Measurements from ENCODE around the gene TRMT1L. TPM values are rescaled to one million over a fixed set of nuclear protein-coding genes. Genes with fewer than 3 reads are reported as not detected.
A peak's percentile ranks its signal among the peaks of the same experiment; 100 is the strongest.

The TRMT1L gene
- total RNA-seq (12.8 and 16.1 TPM in 2 replicates), polyA plus RNA-seq (7.4 and 7.9 TPM in 2 replicates), polyA minus RNA-seq (39.1 and 40.5 TPM in 2 replicates), Bru-seq, nascent RNA (percentile 61 among the genes with signal in this experiment), BruChase-seq, experiment 1, labeled RNA remaining after a 6-hour chase (percentile 60 among the genes with signal in this experiment), BruChase-seq, experiment 2, labeled RNA remaining after a 2-hour chase (percentile 65 among the genes with signal in this experiment)
- 10.0 and 11.1 TPM in 2 replicates for polyA plus RNA-seq (2011; cell fraction: cytosol; rRNA removed)
- polyA plus RNA-seq (2011; cell fraction: nucleus; rRNA removed): 12.6 and 15.5 TPM in 2 replicates
- polyA plus RNA-seq (2012): 9.8 and 15.7 TPM in 2 replicates
- polyA minus RNA-seq (2011; cell fraction: cytosol; rRNA and poly(A)+ RNA removed): 21.1 TPM
- 9.7 and 17.6 TPM in 2 replicates for polyA minus RNA-seq (2011; cell fraction: nucleus; rRNA and poly(A)+ RNA removed)
- long read RNA-seq, full-length matches to known transcripts: 27 of 36 reads
- long read RNA-seq, partial matches to known transcripts: 3 of 36 reads
- long read RNA-seq, other reads (novel, unspliced or antisense): 6 of 36 reads

GRCh38 chr1:185156854-185157598 is at the start of gene TRMT1L, which contains the start of gene SWT1:
Gene TRMT1L (minus strand): TSS chr1:185156953. CDS start chr1:185156712, 241 bp downstream.
Gene SWT1 (plus strand): TSS chr1:185157167. CDS start chr1:185160842, 3,675 bp downstream.
- dilution Hi-C loops (cut with MboI; ENCODE audit: extremely low pct_ligation_motif_present, low sequenced_read_pairs) (no loop called here), intact Hi-C loops (cut with micrococcal nuclease) (loop anchor here (1.0 to 5.0 kb wide), 5 partner anchors 111 to 515 kb away; partner anchors contain the start of gene IVNS1ABP)
- no peak for TF ChIP-seq JUN (IDR thresholded peaks at IDR 0.05; ENCODE audit: borderline replicate concordance, insufficient read depth, insufficient read length, low read depth)
- no peak for TF ChIP-seq MYC (IDR thresholded peaks at IDR 0.05; ENCODE audit: low read depth, low read length)
- TF ChIP-seq GATA2 (IDR thresholded peaks at IDR 0.05; ENCODE audit: insufficient read depth, insufficient read length, low read depth, low read length): no peak
- TF ChIP-seq POLR2A (IDR thresholded peaks at IDR 0.05; ENCODE audit: low read depth, low read length): peak; percentile 88
- TF ChIP-seq POLR2AphosphoS5 (IDR thresholded peaks at IDR 0.05; ENCODE audit: insufficient read depth, low read depth, low read length): peak; percentile 74
- no peak for TF ChIP-seq FOS (IDR thresholded peaks at IDR 0.05; ENCODE audit: borderline replicate concordance, insufficient read depth, low read length)
- no peak for TF ChIP-seq CTCF (IDR thresholded peaks at IDR 0.05; ENCODE audit: extremely low read depth in 1 of 2, insufficient read depth in 1 of 2, low read depth in 1 of 2, low read length in 2 of 2)
- TF ChIP-seq EZH2 (IDR thresholded peaks at IDR 0.05; ENCODE audit: borderline replicate concordance, low read depth, low read length, severe bottlenecking): no peak
- Histone ChIP-seq H3K9me1 (replicated peaks; ENCODE audit: control insufficient read depth, extremely low read depth, insufficient read depth, low read length) (no peaks in the 10 kb centered on the region), H3K36me3 (ENCODE audit: control insufficient read depth in 2 of 2, extremely low read depth in 1 of 2, insufficient read depth in 2 of 2, low read length in 2 of 2) (no peaks in the 10 kb centered on the region), H3K4me1 (ENCODE audit: control insufficient read depth, extremely low read depth, insufficient read depth, low read length) (peaks cover 19% of the 10 kb centered on the region), H3K4me2 (ENCODE audit: insufficient read depth, low read length) (peak within 1 kb of the TSS; percentile 98), H3K27me3 (ENCODE audit: control insufficient read depth in 2 of 2, insufficient read depth in 2 of 2, low read length in 2 of 2) (no peaks in the 10 kb centered on the region), H4K20me1 (replicated peaks; ENCODE audit: control insufficient read depth, extremely low read depth, insufficient read depth, low read length) (no peaks in the 10 kb centered on the region), H3K27ac (ENCODE audit: insufficient read depth, low read depth, low read length) (peak within 1 kb of the TSS; percentile 85), H2AFZ (ENCODE audit: low read depth, low read length) (peak within 1 kb of the TSS; percentile 94), H3K9ac (replicated peaks; ENCODE audit: extremely low read depth, insufficient read depth, low read length) (peak within 1 kb of the TSS; percentile 91), H3K9me3 (replicated peaks; ENCODE audit: control insufficient read depth, insufficient read depth, low read length) (no peaks in the 10 kb centered on the region), H3K4me3 (replicated peaks in 1 of 3; ENCODE audit: insufficient read depth in 1 of 3, low read depth in 1 of 3, low read length in 3 of 3) (peak within 1 kb of the TSS; percentile 60 to 95 (median 92)), H3K79me2 (ENCODE audit: control insufficient read depth, insufficient read depth, low read length) (peaks cover 8% of the 10 kb centered on the region)
- no TSS peak for BruUV-seq (replicated peaks)
- FAIRE-seq (peak; percentile 96), DNase-seq (ENCODE audit: low read depth, low spot score) (peak; percentile 100)
- ChIA-PET POLR2A (interaction anchor here (0.5 to 1.0 kb wide), 3 partner anchors 19 to 112 kb away, joined by 3 to 6 read pairs (median 3); partner anchors contain the start of gene RNF2), CTCF (interaction anchor here (1.5 to 3.3 kb wide), 3 partner anchors 11 to 351 kb away, joined by 4 to 36 read pairs (median 5); no protein-coding TSS in a partner anchor)
